GM12872 (cell line): ENCODE data around the gene ZER1.

Experiments used
- CTCF ChIP-seq: IDR thresholded peaks from 3 replicates; pipeline ENCODE4 v1.5.1; 2011; ENCODE audit warnings: low read depth, mild to moderate bottlenecking, low read length, moderate library complexity; ENCODE audit not compliant: insufficient read depth

ZER1 gene

GRCh38 chr9:128707446-128707845 lies 64.3 kb downstream of the ZER1 start:
- no peak for TF ChIP-seq CTCF

- TF ChIP-seq CTCF, result no peak
Measured at GRCh38 chr9:128706671-128707381, 64.9 kb downstream of the ZER1 start.

GRCh38 chr9:128706045-128706444 lies 65.7 kb downstream of the ZER1 start:
- TF ChIP-seq CTCF, result no peak

GRCh38 chr9:128705051-128705965 lies 66.4 kb downstream of the ZER1 start:
- no peak for TF ChIP-seq CTCF

- TF ChIP-seq CTCF, result no peak
Measured at GRCh38 chr9:128704356-128704670, 67.4 kb downstream of the ZER1 start.

- no peak for TF ChIP-seq CTCF
Measured at GRCh38 chr9:128703616-128704355, 67.9 kb downstream of the ZER1 start.
